Sigmoid colon (tissue), 7 donors: Measurements from ENCODE around the gene LY86. TPM values are rescaled to one million over a fixed set of nuclear protein-coding genes. Genes with fewer than 3 reads are reported as not detected.

Source experiments
- DNase-seq: peaks from one replicate; pipeline ENCODE4 v3.0.0-alpha.2; 2019
- H3K27ac ChIP-seq, 4 donors: fragments of 200-600 bp; sonication (generic); one replicate each; pipeline ENCODE4 v1.5.1; 2016 to 2019; ENCODE audit warnings: mild to moderate bottlenecking in 1 of 4
- H3K27me3 ChIP-seq, 3 donors: fragments of 200-600 bp; sonication (generic); one replicate each; pipeline ENCODE4 v1.5.1; 2019; ENCODE audit warnings: mild to moderate bottlenecking in 1 of 3
- H3K36me3 ChIP-seq, 4 donors: fragments of 200-600 bp; sonication (generic); one replicate each; pipeline ENCODE4 v1.5.1; 2016 to 2019
- H3K4me1 ChIP-seq, 4 donors: fragments of 200-600 bp; sonication (generic); one replicate each; pipeline ENCODE4 v1.5.1; 2017 to 2019
- H3K4me3 ChIP-seq, 4 donors: fragments of 200-600 bp; sonication (generic); one replicate each; pipeline ENCODE4 v1.5.1; 2017 to 2019; ENCODE audit warnings: mild to moderate bottlenecking in 2 of 4, moderate library complexity in 1 of 4
- H3K9me3 ChIP-seq, 4 donors: fragments of 200-600 bp in 3 of 4; sonication (generic) in 3 of 4; one replicate each; pipeline versions ENCODE4 v1.5.1 to v1.6.1; 2013 to 2019
- CTCF ChIP-seq, 4 experiments: fragments of 450-650 bp in 3 of 4; fragments of 200-600 bp in 1 of 4; IDR thresholded peaks; one replicate each; pipeline ENCODE4 v1.5.1; 2016 to 2019; ENCODE audit warnings: antibody characterized with exemption in 4 of 4, mild to moderate bottlenecking in 3 of 4, moderate library complexity in 2 of 4
- EP300 ChIP-seq, 4 donors: sonication (generic); formaldehyde crosslinking; IDR thresholded peaks; one replicate each; pipeline ENCODE4 v1.6.1; 2017; ENCODE audit warnings: antibody characterized with exemption in 4 of 4
- POLR2A ChIP-seq, 2 donors: fragments of 450-650 bp; IDR thresholded peaks; one replicate each; pipeline ENCODE4 v1.6.1; 2016; ENCODE audit warnings: antibody characterized with exemption in 2 of 2, mild to moderate bottlenecking in 2 of 2, moderate library complexity in 2 of 2
- POLR2AphosphoS5 ChIP-seq, 4 donors: sonication (generic); formaldehyde crosslinking; IDR thresholded peaks; one replicate each; pipeline ENCODE4 v1.6.1; 2017; ENCODE audit warnings: antibody characterized with exemption in 4 of 4
- WGBS, 2 donors: extraction: QIAGEN DNeasy Blood & Tissue Kit; methylation state at CpG; one replicate each; pipeline ENCODE4 v1.1.7; 2013; 5-methylcytosine and 5-hydroxymethylcytosine counted together
- intact Hi-C: fragments of 100-400 bp; cut with DNase I; formaldehyde crosslinking; loops from one replicate; pipeline ENCODE4 v1.15.1; 2023
- polyA plus RNA-seq, 3 donors: library from polyadenylated mRNA; stranded (reverse); fragments of 200-250 nt; gene quantifications; one replicate each; pipeline ENCODE4 v1.2.3, GENCODE V29; 2013
- total RNA-seq, 4 donors: library from RNA; depleted of rRNA; stranded (reverse); fragments of >200 nt; gene quantifications; one replicate each; pipeline ENCODE4 v1.1.0, GENCODE V29; 2016
- donor health status: healthy with polysubstance abuse.
- donor health status: Bipolar disorder and iron deficiency.
- donor health status: healthy.

The LY86 gene
- total and polyA plus RNA-seq, 7 donors: 1.1 to 15.7 (median 5.9) TPM

- Histone ChIP-seq H3K27me3 (no peaks in the 10 kb centered on the region), H3K9me3 (no peaks in the 10 kb centered on the region), H3K4me3 (no peak overlapping the region), H3K4me1 (no peaks in the 10 kb centered on the region), H3K27ac (peak overlapping the region in 1 of 4 donors; percentile 47), H3K36me3 (no peaks in the 10 kb centered on the region)
- DNase-seq: no peak
- TF ChIP-seq POLR2AphosphoS5 (IDR thresholded peaks at IDR 0.05) (peak in 1 of 4 donors; percentile 48), CTCF (IDR thresholded peaks at IDR 0.05) (no peak)
- 68 to 90% methylated on average over 16 of the region's 16 CpGs for WGBS, 2 donors
- intact Hi-C loops: no loop called here
Measured at GRCh38 chr6:6654599-6655575, 66.4 kb downstream of the LY86 start.

GRCh38 chr6:6655805-6656251 lies 67.3 kb downstream of the LY86 start:
- H3K4me3 ChIP-seq: no peak overlapping the region
- intact Hi-C loops: no loop called here
- no peaks in the 10 kb centered on the region for H3K9me3 ChIP-seq
- no peak for DNase-seq
- H3K27ac ChIP-seq: no peak overlapping the region
- no peaks in the 10 kb centered on the region for H3K36me3 ChIP-seq
- 76 to 86% methylated on average over 9 of the region's 9 CpGs for WGBS, 2 donors
- TF ChIP-seq POLR2AphosphoS5 (IDR thresholded peaks at IDR 0.05) (no peak), CTCF (IDR thresholded peaks at IDR 0.05) (no peak), POLR2A (IDR thresholded peaks at IDR 0.05) (no peak), EP300 (IDR thresholded peaks at IDR 0.05) (no peak)
- peaks cover 0 to 5% (median 2%) of the 10 kb centered on the region in 4 donors for H3K4me1 ChIP-seq
- no peaks in the 10 kb centered on the region for H3K27me3 ChIP-seq

- DNase-seq: no peak
- H3K4me3 ChIP-seq: no peak overlapping the region
- intact Hi-C loops: no loop called here
- H3K27me3 ChIP-seq: no peaks in the 10 kb centered on the region
- no peaks in the 10 kb centered on the region for H3K9me3 ChIP-seq
- no peak for TF ChIP-seq CTCF (IDR thresholded peaks at IDR 0.05)
- no peak for TF ChIP-seq EP300 (IDR thresholded peaks at IDR 0.05)
- TF ChIP-seq POLR2AphosphoS5 (IDR thresholded peaks at IDR 0.05): no peak
- TF ChIP-seq POLR2A (IDR thresholded peaks at IDR 0.05): no peak
- WGBS, 2 donors: 41 to 57% methylated on average over 3 of the region's 3 CpGs
- H3K36me3 ChIP-seq: no peaks in the 10 kb centered on the region
- H3K4me1 ChIP-seq: peaks cover 0 to 9% (median 6%) of the 10 kb centered on the region in 4 donors
- no peak overlapping the region for H3K27ac ChIP-seq
Measured at GRCh38 chr6:6656287-6656686, 67.8 kb downstream of the LY86 start.

- Histone ChIP-seq H3K27me3 (no peaks in the 10 kb centered on the region), H3K9me3 (no peaks in the 10 kb centered on the region), H3K4me1 (peaks cover 0 to 18% (median 15%) of the 10 kb centered on the region in 4 donors), H3K27ac (no peak overlapping the region), H3K4me3 (no peak overlapping the region), H3K36me3 (no peaks in the 10 kb centered on the region)
- intact Hi-C loops: no loop called here
- WGBS, 2 donors: 92 to 93% methylated on average over 8 of the region's 8 CpGs
- no peak for TF ChIP-seq POLR2AphosphoS5 (IDR thresholded peaks at IDR 0.05)
- TF ChIP-seq CTCF (IDR thresholded peaks at IDR 0.05): no peak
- no peak for TF ChIP-seq POLR2A (IDR thresholded peaks at IDR 0.05)
- no peak for TF ChIP-seq EP300 (IDR thresholded peaks at IDR 0.05)
- DNase-seq: no peak
Measured at GRCh38 chr6:6657085-6657819, 68.7 kb downstream of the LY86 start.
